ENCODE data around the gene SEMA3A. TPM values are rescaled to one million over a fixed set of nuclear protein-coding genes. Genes with fewer than 3 reads are reported as not detected.
"Not testable (repeated sequence)": the region's sequence is repeated elsewhere in the genome, so short reads cannot be mapped to it uniquely, and the experiment has no call there.

SEMA3A gene
- total RNA-seq, 2 donors from 2014 or later = 0.13 TPM; not detected in 1

GRCh38 chr7:84154991-84155781 lies 39.4 kb downstream of the SEMA3A start:
- H3K4me3 Mint-ChIP-seq = no peak overlapping the region
- H3K9me3 Mint-ChIP-seq = peaks cover 4% of the 10 kb centered on the region
- no peaks in the 10 kb centered on the region for H3K36me3 Mint-ChIP-seq (ENCODE audit: low read depth)
- ATAC-seq (replicated peaks) = no peak
- no peaks in the 10 kb centered on the region for H3K4me1 Mint-ChIP-seq
- no peaks in the 10 kb centered on the region for H3K27me3 Mint-ChIP-seq
- no peak overlapping the region for H3K27ac Mint-ChIP-seq

GRCh38 chr7:84152995-84153394 lies 41.6 kb downstream of the SEMA3A start:
- H3K9me3 Mint-ChIP-seq = peaks cover 4% of the 10 kb centered on the region
- H3K27me3 Mint-ChIP-seq = no peaks in the 10 kb centered on the region

DNA sequence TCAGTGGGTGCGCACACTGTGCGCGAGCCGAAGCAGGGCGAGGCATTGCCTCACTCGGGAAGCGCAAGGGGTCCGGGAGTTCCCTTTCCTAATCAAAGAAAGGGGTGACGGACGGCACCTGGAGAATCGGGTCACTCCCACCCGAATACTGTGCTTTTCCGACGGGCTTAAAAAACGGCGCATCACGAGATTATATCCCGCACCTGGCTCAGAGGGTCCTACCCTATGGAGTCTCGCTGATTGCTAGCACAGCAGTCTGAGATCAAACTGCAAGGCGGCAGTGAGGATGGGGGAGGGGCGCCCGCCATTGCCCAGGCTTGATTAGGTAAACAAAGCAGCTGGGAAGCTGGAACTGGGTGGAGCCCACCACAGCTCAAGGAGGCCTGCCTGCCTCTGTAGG lies 44.2 kb downstream of the SEMA3A start:
- H3K27ac Mint-ChIP-seq; H3K4me1 Mint-ChIP-seq; H3K27me3 Mint-ChIP-seq; H3K36me3 Mint-ChIP-seq (ENCODE audit: low read depth); H3K9me3 Mint-ChIP-seq; ATAC-seq (replicated peaks); H3K4me3 Mint-ChIP-seq: not testable (repeated sequence)

More at GRCh38 chr7:84152995-84153394, 41.6 kb downstream of the SEMA3A start:
- no peaks in the 10 kb centered on the region for H3K4me1 Mint-ChIP-seq
- H3K4me3 Mint-ChIP-seq = no peak overlapping the region
- no peak overlapping the region for H3K27ac Mint-ChIP-seq
- no peaks in the 10 kb centered on the region for H3K36me3 Mint-ChIP-seq (ENCODE audit: low read depth)
- no peak for ATAC-seq (replicated peaks)

DNA sequence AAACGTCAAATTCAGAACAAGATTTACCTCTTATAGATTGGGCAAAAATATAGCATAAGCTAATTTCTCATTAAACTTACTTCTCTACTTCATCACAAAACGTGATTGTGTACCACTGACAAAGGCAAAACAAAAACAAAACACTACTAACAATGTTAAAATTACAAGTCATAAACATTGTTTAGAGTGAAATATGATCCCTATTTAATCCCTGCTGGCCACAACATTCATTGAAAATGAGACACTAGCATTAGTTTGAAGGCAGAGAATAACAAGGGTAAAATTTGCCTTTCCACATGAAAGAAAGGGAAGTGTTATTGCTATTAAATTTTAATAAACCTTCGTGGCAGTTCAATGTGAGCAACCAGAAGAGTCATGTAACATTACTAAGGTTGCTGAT lies 45.0 kb downstream of the SEMA3A start:
- ATAC-seq (replicated peaks) = no peak
- Mint-ChIP-seq H3K27ac (no peak overlapping the region), H3K4me3 (no peak overlapping the region)

GRCh38 chr7:84145892-84146291 lies 48.7 kb downstream of the SEMA3A start:
- H3K9me3 Mint-ChIP-seq = no peaks in the 10 kb centered on the region
- H3K27me3 Mint-ChIP-seq = no peaks in the 10 kb centered on the region
- no peak overlapping the region for H3K27ac Mint-ChIP-seq
- H3K4me1 Mint-ChIP-seq = no peaks in the 10 kb centered on the region
- H3K4me3 Mint-ChIP-seq = no peak overlapping the region
- ATAC-seq (replicated peaks) = no peak
- H3K36me3 Mint-ChIP-seq (ENCODE audit: low read depth) = no peaks in the 10 kb centered on the region

More for the DNA sequence above, 45.0 kb downstream of the SEMA3A start:
- Mint-ChIP-seq H3K27me3 (no peaks in the 10 kb centered on the region), H3K4me1 (no peaks in the 10 kb centered on the region), H3K36me3 (ENCODE audit: low read depth) (no peaks in the 10 kb centered on the region), H3K9me3 (no peaks in the 10 kb centered on the region)

DNA sequence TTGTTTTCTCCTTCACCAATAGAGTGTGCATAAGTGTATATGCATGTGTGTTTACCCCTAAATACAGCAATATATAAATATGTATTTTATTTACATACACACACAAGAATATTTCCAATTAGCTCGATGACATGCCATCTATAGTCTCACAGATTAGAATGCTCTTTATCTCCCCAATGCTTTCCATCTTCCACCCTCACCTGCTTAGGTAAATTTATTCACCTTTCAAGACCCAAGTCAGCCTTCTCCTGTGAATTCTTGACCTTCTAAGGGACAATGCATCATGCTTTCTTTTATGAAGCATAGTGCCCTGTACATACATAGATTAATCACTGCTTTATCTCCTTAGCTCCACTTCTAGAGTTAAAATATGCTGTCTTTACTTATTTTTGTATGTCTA lies 49.7 kb downstream of the SEMA3A start:
- Mint-ChIP-seq H3K4me3 (no peak overlapping the region), H3K27me3 (no peaks in the 10 kb centered on the region), H3K36me3 (ENCODE audit: low read depth) (no peaks in the 10 kb centered on the region), H3K4me1 (no peaks in the 10 kb centered on the region), H3K9me3 (no peaks in the 10 kb centered on the region), H3K27ac (no peak overlapping the region)
- no peak for ATAC-seq (replicated peaks)

- Mint-ChIP-seq H3K4me1 (no peaks in the 10 kb centered on the region), H3K36me3 (ENCODE audit: low read depth) (no peaks in the 10 kb centered on the region), H3K9me3 (no peaks in the 10 kb centered on the region), H3K27ac (no peak overlapping the region), H3K27me3 (no peaks in the 10 kb centered on the region), H3K4me3 (no peak overlapping the region)
- no peak for ATAC-seq (replicated peaks)
Observed at GRCh38 chr7:84144480-84144879, 50.1 kb downstream of the SEMA3A start.

DNA sequence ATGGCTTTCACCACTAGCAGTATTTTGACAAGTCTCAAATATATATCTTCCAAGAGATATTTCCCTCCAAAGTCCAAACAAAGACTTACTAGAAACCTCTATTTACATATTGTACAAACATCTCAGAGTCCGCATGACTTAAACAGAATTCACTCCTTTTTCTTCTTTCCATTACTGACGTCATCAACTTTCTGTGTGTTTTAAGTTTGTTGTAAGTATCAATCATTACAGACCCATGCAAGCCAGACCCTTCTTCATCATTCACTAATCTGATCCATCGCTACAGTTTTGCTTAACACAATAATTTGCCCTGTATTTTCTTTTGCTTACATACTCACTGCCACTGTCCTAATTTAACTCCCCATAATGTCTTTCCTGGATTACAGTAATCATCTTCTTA lies 51.9 kb downstream of the SEMA3A start:
- Mint-ChIP-seq H3K9me3 (no peaks in the 10 kb centered on the region), H3K36me3 (ENCODE audit: low read depth) (no peaks in the 10 kb centered on the region), H3K27ac (no peak overlapping the region), H3K27me3 (no peaks in the 10 kb centered on the region), H3K4me1 (no peaks in the 10 kb centered on the region), H3K4me3 (no peak overlapping the region)
- ATAC-seq (replicated peaks) = no peak

DNA sequence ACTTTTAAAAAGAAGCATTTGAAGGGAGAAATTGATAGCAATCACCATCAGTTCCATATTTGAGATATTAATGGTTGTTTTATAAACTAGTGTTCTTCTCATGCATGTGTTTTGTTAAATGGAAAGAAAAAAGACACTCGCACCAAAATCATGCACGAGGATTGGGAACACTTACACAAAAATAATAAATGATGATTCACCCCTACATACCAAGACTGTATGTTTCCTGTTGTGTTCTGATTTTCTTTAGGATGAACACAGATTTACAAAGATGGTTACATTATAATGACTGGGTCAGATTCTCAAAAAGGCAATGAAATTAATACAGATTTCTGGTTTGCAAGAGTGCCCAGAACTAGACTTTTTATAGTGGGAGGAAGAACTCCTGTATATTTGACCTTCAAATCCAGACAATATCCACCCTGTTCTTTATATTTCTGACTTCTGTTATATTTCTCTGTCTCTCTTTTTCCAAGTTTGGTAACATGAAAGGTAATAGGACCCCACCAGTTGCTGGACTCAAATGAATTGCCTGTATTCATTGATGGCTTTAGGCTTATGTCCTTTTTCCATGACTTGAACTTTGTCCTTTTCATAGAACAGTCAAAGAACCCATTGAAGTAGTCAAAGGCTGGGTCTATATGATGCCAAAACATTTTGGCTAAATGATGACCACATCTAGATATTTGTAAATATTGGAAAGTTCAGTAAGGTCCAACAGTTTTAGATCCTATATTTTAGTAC lies 54.4 kb downstream of the SEMA3A start:
- Mint-ChIP-seq H3K9me3 (no peaks in the 10 kb centered on the region), H3K4me1 (no peaks in the 10 kb centered on the region), H3K27me3 (no peaks in the 10 kb centered on the region), H3K36me3 (ENCODE audit: low read depth) (no peaks in the 10 kb centered on the region), H3K27ac (no peak overlapping the region), H3K4me3 (no peak overlapping the region)
- ATAC-seq (replicated peaks) = no peak

DNA sequence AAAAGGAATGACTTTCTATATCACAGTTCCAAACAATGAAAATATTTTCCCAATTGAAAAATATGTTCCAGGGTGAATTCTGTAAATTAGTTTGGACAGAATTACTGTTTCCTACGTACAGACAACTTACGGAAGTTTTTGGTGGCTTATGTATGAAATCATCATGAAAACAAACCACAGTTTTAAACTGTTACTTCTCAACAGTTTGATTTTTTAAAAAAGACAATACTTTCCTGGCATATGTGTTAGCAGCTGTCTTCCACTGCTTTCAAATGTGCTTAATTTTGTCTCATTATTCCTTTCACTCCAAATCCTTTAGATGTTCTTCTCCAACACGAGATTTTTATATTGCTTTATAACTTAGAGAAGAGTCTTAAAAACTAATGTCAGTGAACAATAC lies 56.2 kb downstream of the SEMA3A start:
- Mint-ChIP-seq H3K4me1 (no peaks in the 10 kb centered on the region), H3K36me3 (ENCODE audit: low read depth) (no peaks in the 10 kb centered on the region), H3K4me3 (no peak overlapping the region), H3K9me3 (no peaks in the 10 kb centered on the region), H3K27ac (no peak overlapping the region), H3K27me3 (no peaks in the 10 kb centered on the region)
- ATAC-seq (replicated peaks) = no peak

- Mint-ChIP-seq H3K4me1 (no peaks in the 10 kb centered on the region), H3K4me3 (no peak overlapping the region), H3K27me3 (no peaks in the 10 kb centered on the region), H3K27ac (no peak overlapping the region), H3K9me3 (no peaks in the 10 kb centered on the region), H3K36me3 (ENCODE audit: low read depth) (no peaks in the 10 kb centered on the region)
- ATAC-seq (replicated peaks) = no peak
Observed at GRCh38 chr7:84137812-84138211, 56.8 kb downstream of the SEMA3A start.

GRCh38 chr7:84136809-84137208 lies 57.8 kb downstream of the SEMA3A start:
- Mint-ChIP-seq H3K9me3 (no peaks in the 10 kb centered on the region), H3K36me3 (ENCODE audit: low read depth) (no peaks in the 10 kb centered on the region), H3K27ac (no peak overlapping the region), H3K4me1 (no peaks in the 10 kb centered on the region), H3K4me3 (no peak overlapping the region), H3K27me3 (no peaks in the 10 kb centered on the region)
- ATAC-seq (replicated peaks) = no peak

DNA sequence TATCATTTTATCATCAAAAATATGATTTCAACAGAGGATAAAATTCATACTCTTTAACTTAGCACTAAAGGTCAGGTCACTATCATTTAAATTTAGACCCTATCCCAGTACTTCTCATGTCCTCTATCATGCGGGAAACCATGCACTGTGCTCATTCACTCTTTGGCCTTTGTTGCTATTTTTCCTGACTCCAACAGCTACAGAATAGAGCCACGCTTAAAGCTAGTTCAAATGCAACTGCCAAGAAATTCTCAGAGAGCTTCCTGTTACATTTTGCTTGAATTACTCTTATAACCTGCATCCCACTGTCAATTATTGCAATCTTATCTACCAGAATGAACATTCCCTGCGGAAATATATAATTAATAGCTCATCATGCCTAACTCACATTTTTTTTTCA lies 58.3 kb downstream of the SEMA3A start:
- H3K27me3 Mint-ChIP-seq = no peaks in the 10 kb centered on the region
- no peak for ATAC-seq (replicated peaks)
- H3K36me3 Mint-ChIP-seq (ENCODE audit: low read depth) = no peaks in the 10 kb centered on the region
- no peaks in the 10 kb centered on the region for H3K4me1 Mint-ChIP-seq
- no peaks in the 10 kb centered on the region for H3K9me3 Mint-ChIP-seq
- H3K27ac Mint-ChIP-seq = no peak overlapping the region
- no peak overlapping the region for H3K4me3 Mint-ChIP-seq

DNA sequence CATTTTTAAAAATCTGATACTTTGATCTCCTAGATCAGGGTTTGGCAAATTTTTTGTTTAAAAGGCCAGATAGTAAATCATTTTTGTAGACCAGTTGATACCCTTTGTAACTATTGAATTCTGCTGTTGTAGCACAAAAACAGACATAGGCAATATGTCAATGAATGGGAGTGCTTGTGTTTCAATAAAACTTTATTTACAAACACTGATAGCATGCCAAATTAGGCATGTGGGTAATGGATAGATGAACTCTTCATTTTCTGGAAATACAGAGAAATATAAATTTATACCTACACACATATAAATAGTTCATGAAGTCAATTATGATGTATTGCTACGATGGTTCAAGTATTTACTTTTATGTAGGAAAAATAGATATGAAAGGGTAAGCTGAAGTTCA lies 60.4 kb downstream of the SEMA3A start:
- ATAC-seq (replicated peaks) = no peak
- Mint-ChIP-seq H3K36me3 (ENCODE audit: low read depth) (no peaks in the 10 kb centered on the region), H3K4me3 (no peak overlapping the region), H3K4me1 (no peaks in the 10 kb centered on the region), H3K9me3 (no peaks in the 10 kb centered on the region), H3K27ac (no peak overlapping the region), H3K27me3 (no peaks in the 10 kb centered on the region)

DNA sequence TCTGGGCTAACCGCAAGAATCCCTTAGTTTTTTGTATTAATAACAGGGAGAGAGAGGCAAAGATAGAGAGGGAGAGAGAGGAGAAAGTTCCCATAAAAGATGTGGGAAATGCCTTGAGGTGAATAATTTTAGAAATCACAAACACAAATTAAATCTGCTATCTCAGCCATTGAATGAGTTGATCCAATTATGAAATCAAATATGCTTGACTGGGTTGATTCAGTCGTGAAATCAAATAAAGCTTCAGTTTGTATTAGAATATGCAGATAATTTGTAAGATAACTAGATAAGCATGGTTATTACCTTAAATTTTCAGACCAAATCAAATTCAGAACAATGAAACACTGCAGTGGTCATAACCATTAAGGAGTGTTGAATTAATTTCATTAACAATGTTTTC lies 68.9 kb downstream of the SEMA3A start:
- no peaks in the 10 kb centered on the region for H3K36me3 Mint-ChIP-seq (ENCODE audit: low read depth)
- H3K9me3 Mint-ChIP-seq = no peaks in the 10 kb centered on the region
- no peak overlapping the region for H3K4me3 Mint-ChIP-seq
- no peak for ATAC-seq (replicated peaks)
- H3K27ac Mint-ChIP-seq = no peak overlapping the region
- no peaks in the 10 kb centered on the region for H3K27me3 Mint-ChIP-seq
- no peaks in the 10 kb centered on the region for H3K4me1 Mint-ChIP-seq

Data from activated T-helper 17 cell treated with anti-CD3 and anti-CD28 coated beads, Interleukin-2, amount 50 U/mL, for 72 hours (primary cell).